Ishikawa (cell line): ENCODE results near the gene GLE1.

Experiments
- CEBPB ChIP-seq: IDR thresholded peaks from 2 replicates; pipeline ENCODE4 v1.6.1; 2012
- CREB1 ChIP-seq: IDR thresholded peaks from 2 replicates; pipeline ENCODE4 v1.6.1; 2012; ENCODE audit warnings: low read depth
- EGR1 ChIP-seq: IDR thresholded peaks from 2 replicates; pipeline ENCODE4 v1.6.1; 2012
- EP300 ChIP-seq: IDR thresholded peaks from 2 replicates; pipeline ENCODE4 v1.6.1; 2012; ENCODE audit warnings: borderline replicate concordance
- FOXM1 ChIP-seq: IDR thresholded peaks from 2 replicates; pipeline ENCODE4 v1.6.1; 2012; ENCODE audit warnings: low read depth, borderline replicate concordance
- NFIC ChIP-seq: IDR thresholded peaks from 2 replicates; pipeline ENCODE4 v1.6.1; 2012
- RAD21 ChIP-seq: IDR thresholded peaks from 2 replicates; pipeline ENCODE4 v1.6.1; 2012; ENCODE audit warnings: low read depth
- TAF1 ChIP-seq: IDR thresholded peaks from 2 replicates; pipeline ENCODE4 v1.6.1; 2012; ENCODE audit warnings: low read depth, mild to moderate bottlenecking
- TCF12 ChIP-seq: IDR thresholded peaks from 2 replicates; pipeline ENCODE4 v1.6.1; 2012; ENCODE audit warnings: low read depth
- TEAD4 ChIP-seq: IDR thresholded peaks from 2 replicates; pipeline ENCODE4 v1.6.1; 2012
- YY1 ChIP-seq: IDR thresholded peaks from 2 replicates; pipeline ENCODE4 v1.6.1; 2012; ENCODE audit warnings: low read depth
- ZBTB7A ChIP-seq: IDR thresholded peaks from 2 replicates; pipeline ENCODE4 v1.6.1; 2012; ENCODE audit warnings: low read depth
- TF ChIP-seq, protein P1 (sequence below): IDR thresholded peaks from 2 replicates; pipeline ENCODE4 v1.6.1; 2012
- TF ChIP-seq, protein P2 (sequence below): IDR thresholded peaks from 2 replicates; pipeline ENCODE4 v1.6.1; 2012
- TF ChIP-seq, protein P3 (sequence below): IDR thresholded peaks from 2 replicates; pipeline ENCODE4 v1.6.1; 2012; ENCODE audit warnings: low read depth, mild to moderate bottlenecking

GLE1 gene

GRCh38 chr9:128579194-128579593 is 74.7 kb downstream of the GLE1 start:
- TF ChIP-seq TCF12 (no peak), FOXM1 (no peak), RAD21 (no peak)
- TF ChIP-seq, protein P1, sequence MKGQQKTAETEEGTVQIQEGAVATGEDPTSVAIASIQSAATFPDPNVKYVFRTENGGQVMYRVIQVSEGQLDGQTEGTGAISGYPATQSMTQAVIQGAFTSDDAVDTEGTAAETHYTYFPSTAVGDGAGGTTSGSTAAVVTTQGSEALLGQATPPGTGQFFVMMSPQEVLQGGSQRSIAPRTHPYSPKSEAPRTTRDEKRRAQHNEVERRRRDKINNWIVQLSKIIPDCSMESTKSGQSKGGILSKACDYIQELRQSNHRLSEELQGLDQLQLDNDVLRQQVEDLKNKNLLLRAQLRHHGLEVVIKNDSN, result no peak
- TF ChIP-seq, protein P2, sequence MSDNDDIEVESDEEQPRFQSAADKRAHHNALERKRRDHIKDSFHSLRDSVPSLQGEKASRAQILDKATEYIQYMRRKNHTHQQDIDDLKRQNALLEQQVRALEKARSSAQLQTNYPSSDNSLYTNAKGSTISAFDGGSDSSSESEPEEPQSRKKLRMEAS, result no peak

- TF ChIP-seq CEBPB, result no peak
- TF ChIP-seq, protein P2, result no peak
- no peak for TF ChIP-seq EP300
- TF ChIP-seq YY1, result no peak
- TF ChIP-seq TEAD4, result no peak
- no peak for TF ChIP-seq TCF12
- TF ChIP-seq, protein P3, sequence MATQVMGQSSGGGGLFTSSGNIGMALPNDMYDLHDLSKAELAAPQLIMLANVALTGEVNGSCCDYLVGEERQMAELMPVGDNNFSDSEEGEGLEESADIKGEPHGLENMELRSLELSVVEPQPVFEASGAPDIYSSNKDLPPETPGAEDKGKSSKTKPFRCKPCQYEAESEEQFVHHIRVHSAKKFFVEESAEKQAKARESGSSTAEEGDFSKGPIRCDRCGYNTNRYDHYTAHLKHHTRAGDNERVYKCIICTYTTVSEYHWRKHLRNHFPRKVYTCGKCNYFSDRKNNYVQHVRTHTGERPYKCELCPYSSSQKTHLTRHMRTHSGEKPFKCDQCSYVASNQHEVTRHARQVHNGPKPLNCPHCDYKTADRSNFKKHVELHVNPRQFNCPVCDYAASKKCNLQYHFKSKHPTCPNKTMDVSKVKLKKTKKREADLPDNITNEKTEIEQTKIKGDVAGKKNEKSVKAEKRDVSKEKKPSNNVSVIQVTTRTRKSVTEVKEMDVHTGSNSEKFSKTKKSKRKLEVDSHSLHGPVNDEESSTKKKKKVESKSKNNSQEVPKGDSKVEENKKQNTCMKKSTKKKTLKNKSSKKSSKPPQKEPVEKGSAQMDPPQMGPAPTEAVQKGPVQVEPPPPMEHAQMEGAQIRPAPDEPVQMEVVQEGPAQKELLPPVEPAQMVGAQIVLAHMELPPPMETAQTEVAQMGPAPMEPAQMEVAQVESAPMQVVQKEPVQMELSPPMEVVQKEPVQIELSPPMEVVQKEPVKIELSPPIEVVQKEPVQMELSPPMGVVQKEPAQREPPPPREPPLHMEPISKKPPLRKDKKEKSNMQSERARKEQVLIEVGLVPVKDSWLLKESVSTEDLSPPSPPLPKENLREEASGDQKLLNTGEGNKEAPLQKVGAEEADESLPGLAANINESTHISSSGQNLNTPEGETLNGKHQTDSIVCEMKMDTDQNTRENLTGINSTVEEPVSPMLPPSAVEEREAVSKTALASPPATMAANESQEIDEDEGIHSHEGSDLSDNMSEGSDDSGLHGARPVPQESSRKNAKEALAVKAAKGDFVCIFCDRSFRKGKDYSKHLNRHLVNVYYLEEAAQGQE, result no peak
- no peak for TF ChIP-seq NFIC
- TF ChIP-seq TAF1, result no peak
- no peak for TF ChIP-seq EGR1
- TF ChIP-seq CREB1, result no peak
Measured at GRCh38 chr9:128580731-128581130, 76.2 kb downstream of the GLE1 start.

DNA sequence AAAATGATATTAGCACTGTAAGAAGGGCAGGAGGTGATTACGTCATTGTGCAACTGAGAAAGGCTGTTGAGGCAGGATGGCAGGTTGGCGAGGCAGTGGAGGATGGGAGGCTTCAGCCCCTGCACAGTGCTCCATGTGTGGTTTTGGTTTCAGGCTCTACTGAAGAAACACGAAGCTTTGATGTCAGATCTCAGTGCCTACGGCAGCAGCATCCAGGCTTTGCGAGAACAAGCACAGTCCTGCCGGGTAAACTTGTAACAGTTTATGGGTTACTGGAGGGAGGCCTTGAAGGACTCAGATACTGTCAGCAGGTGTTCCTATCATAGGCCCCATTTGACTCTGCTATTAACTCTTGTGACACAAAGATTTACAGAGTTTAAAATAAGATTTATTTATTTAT is 82.9 kb downstream of the GLE1 start:
- no peak for TF ChIP-seq EGR1
- TF ChIP-seq, protein P2, result no peak
- TF ChIP-seq FOXM1, result no peak
- TF ChIP-seq, protein P1, result no peak
- no peak for TF ChIP-seq ZBTB7A
- no peak for TF ChIP-seq TAF1
- TF ChIP-seq EP300, result no peak
- no peak for TF ChIP-seq CEBPB
- no peak for TF ChIP-seq RAD21
- TF ChIP-seq, protein P3, result no peak
- no peak for TF ChIP-seq TEAD4
- no peak for TF ChIP-seq NFIC
- no peak for TF ChIP-seq TCF12
- TF ChIP-seq CREB1, result no peak
- TF ChIP-seq YY1, result no peak

DNA sequence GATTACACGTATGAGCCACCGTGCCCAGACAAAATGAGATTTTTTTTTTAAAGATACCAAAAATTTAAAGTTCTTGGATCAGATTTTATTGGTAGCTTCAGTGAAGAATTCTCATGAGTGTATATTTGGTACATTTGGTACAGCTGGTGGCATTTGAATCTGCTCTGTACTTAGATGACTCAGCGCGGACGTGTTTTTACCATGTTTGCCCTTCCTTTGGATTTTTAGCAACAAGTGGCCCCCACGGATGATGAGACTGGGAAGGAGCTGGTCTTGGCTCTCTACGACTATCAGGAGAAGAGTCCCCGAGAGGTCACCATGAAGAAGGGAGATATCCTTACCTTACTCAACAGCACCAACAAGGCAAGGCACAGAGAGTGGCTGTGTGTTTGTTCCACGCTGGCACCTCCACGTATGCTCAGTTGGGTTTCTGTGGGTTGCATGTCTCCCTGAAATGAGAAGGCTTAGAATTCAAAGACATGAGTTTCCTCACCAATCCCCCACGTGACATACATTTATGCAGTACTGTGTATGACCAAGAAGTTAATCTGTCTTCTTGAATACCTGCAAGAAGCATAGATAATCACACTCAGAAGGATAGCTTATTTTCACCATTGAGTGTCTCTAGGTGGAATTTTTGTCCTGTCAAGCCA is 84.2 kb downstream of the GLE1 start:
- no peak for TF ChIP-seq ZBTB7A
- TF ChIP-seq TCF12, result no peak
- TF ChIP-seq EP300, result no peak
- TF ChIP-seq TAF1, result no peak
- TF ChIP-seq TEAD4, result no peak
- TF ChIP-seq, protein P2, result no peak
- no peak for TF ChIP-seq CREB1
- no peak for TF ChIP-seq YY1
- TF ChIP-seq, protein P1, result no peak
- TF ChIP-seq FOXM1, result no peak
- TF ChIP-seq, protein P3, result no peak
- no peak for TF ChIP-seq EGR1
- no peak for TF ChIP-seq RAD21
- TF ChIP-seq NFIC, result no peak
- TF ChIP-seq CEBPB, result no peak
